Endothelial cell of umbilical vein (primary cell): ENCODE results near the gene FABP7. TPM values are rescaled to one million over a fixed set of nuclear protein-coding genes. Genes with fewer than 3 reads are reported as not detected.

ENCODE experiments used
- BruUV-seq: library from RNA; stranded (reverse); fragments of 400-500 nt; replicated peaks from 2 replicates; lab custom pipeline; 2021; lab: Mats Ljungman, UMichigan
- CTCF ChIA-PET: fragments of 300-600, 350-600 bp; sonication (Branson Sonifier 250); formaldehyde crosslinking; loops from one replicate; lab custom pipeline; 2021; ENCODE audit warnings: antibody characterized with exemption, inconsistent platforms; lab: Charles Lee
- POLR2A ChIA-PET: fragments of 300-600, 350-600 bp; sonication (Branson Sonifier 250); formaldehyde crosslinking; loops from one replicate; lab custom pipeline; 2021; ENCODE audit warnings: antibody characterized with exemption, inconsistent platforms; lab: Charles Lee
- DNase-seq: peaks from one replicate; pipeline ENCODE4 v3.0.0-alpha.2; 2011; ENCODE audit warnings: low read depth, low spot score
- FAIRE-seq: peaks from 2 replicates; lab custom pipeline; 2011; peaks lifted over from hg19 to GRCh38; lab: Jason Lieb, UNC
- H2AFZ ChIP-seq: 2 replicates; pipeline ENCODE4 v1.6.0; 2012; ENCODE audit warnings: low read depth, low read length, control low read depth, inconsistent platforms
- H3K27ac ChIP-seq: 2 replicates; pipeline ENCODE4 v1.5.1; 2011; ENCODE audit warnings: low read depth, mild to moderate bottlenecking, control low read depth, low read length, moderate library complexity; ENCODE audit not compliant: insufficient read depth
- H3K27me3 ChIP-seq, 2 experiments: 2 replicates each; pipeline versions ENCODE4 v1.6.0 to v1.6.1; 2011; ENCODE audit warnings: low read length in 2 of 2, mixed read lengths in 1 of 2; ENCODE audit not compliant: control insufficient read depth in 2 of 2, insufficient read depth in 2 of 2
- H3K36me3 ChIP-seq, 2 experiments: 2 replicates in 1 of 2; 3 replicates in 1 of 2; pipeline ENCODE4 v1.5.1; 2011; ENCODE audit warnings: low read length in 2 of 2, mild to moderate bottlenecking in 1 of 2, moderate library complexity in 1 of 2; ENCODE audit not compliant: control insufficient read depth in 2 of 2, insufficient read depth in 2 of 2; ENCODE audit errors: extremely low read depth in 1 of 2
- H3K4me1 ChIP-seq: 3 replicates; pipeline ENCODE4 v1.5.1; 2011; ENCODE audit warnings: mild to moderate bottlenecking, low read length; ENCODE audit not compliant: control insufficient read depth, insufficient read depth; ENCODE audit errors: extremely low read depth
- H3K4me2 ChIP-seq: 2 replicates; pipeline ENCODE4 v1.6.1; 2011; ENCODE audit warnings: low read length, control low read depth, mixed read lengths; ENCODE audit not compliant: insufficient read depth
- H3K4me3 ChIP-seq, 3 experiments: fragments of 200-600 bp in 1 of 3; sonication (generic), shearing (Covaris generic) in 1 of 3; replicated peaks in 1 of 3; 2 replicates each; pipeline ENCODE4 v1.5.1; 2011 to 2016; ENCODE audit warnings: control low read depth in 3 of 3, low read length in 3 of 3, mild to moderate bottlenecking in 2 of 3, inconsistent platforms in 1 of 3, low read depth in 1 of 3, moderate library complexity in 1 of 3; ENCODE audit not compliant: insufficient read depth in 1 of 3
- H3K79me2 ChIP-seq: 2 replicates; pipeline ENCODE4 v1.6.0; 2012; ENCODE audit warnings: low read length, inconsistent platforms; ENCODE audit not compliant: control insufficient read depth, insufficient read depth
- H3K9ac ChIP-seq: replicated peaks from 2 replicates; pipeline ENCODE3; 2011; ENCODE audit warnings: low read length, control low read depth; ENCODE audit not compliant: insufficient read depth; ENCODE audit errors: extremely low read depth
- H3K9me1 ChIP-seq: replicated peaks from 3 replicates; pipeline ENCODE4 v1.6.0; 2011; ENCODE audit warnings: mild to moderate bottlenecking, low read length; ENCODE audit not compliant: control insufficient read depth, insufficient read depth; ENCODE audit errors: extremely low read depth
- H3K9me3 ChIP-seq: replicated peaks from 2 replicates; pipeline ENCODE4 v1.5.1; 2012; ENCODE audit warnings: low read length, inconsistent platforms; ENCODE audit not compliant: control insufficient read depth, insufficient read depth
- H4K20me1 ChIP-seq: replicated peaks from 2 replicates; pipeline ENCODE3; 2011; ENCODE audit warnings: mild to moderate bottlenecking, low read length; ENCODE audit not compliant: control insufficient read depth, insufficient read depth; ENCODE audit errors: extremely low read depth
- EZH2 ChIP-seq: IDR thresholded peaks from 2 replicates; pipeline ENCODE4 v1.6.1; 2012; ENCODE audit warnings: borderline replicate concordance, low read depth, mild to moderate bottlenecking, moderate library complexity, low read length, inconsistent platforms; ENCODE audit not compliant: severe bottlenecking
- FOS ChIP-seq: IDR thresholded peaks from 2 replicates; pipeline ENCODE4 v1.6.1; 2011; ENCODE audit warnings: mild to moderate bottlenecking, low read length, moderate library complexity, borderline replicate concordance; ENCODE audit not compliant: insufficient read depth
- GATA2 ChIP-seq: IDR thresholded peaks from 2 replicates; pipeline ENCODE4 v1.7.0; 2011; ENCODE audit warnings: low read depth, mild to moderate bottlenecking, moderate library complexity, mixed read lengths, low read length; ENCODE audit not compliant: insufficient read length, insufficient read depth
- JUN ChIP-seq: IDR thresholded peaks from 2 replicates; pipeline ENCODE4 v1.6.1; 2011; ENCODE audit warnings: borderline replicate concordance, low read depth; ENCODE audit not compliant: insufficient read length, insufficient read depth
- MAX ChIP-seq: IDR thresholded peaks from 2 replicates; pipeline ENCODE4 v1.6.1; 2011; ENCODE audit not compliant: insufficient read depth, insufficient read length
- MYC ChIP-seq: IDR thresholded peaks from one replicate; pipeline ENCODE4 v1.6.1; 2011; ENCODE audit warnings: mild to moderate bottlenecking, low read depth, low read length
- POLR2A ChIP-seq: IDR thresholded peaks from 2 replicates; pipeline ENCODE4 v1.6.1; 2012; ENCODE audit warnings: low read depth, mild to moderate bottlenecking, control low read depth, low read length
- POLR2AphosphoS5 ChIP-seq: IDR thresholded peaks from 2 replicates; pipeline ENCODE4 v1.6.1; 2012; ENCODE audit warnings: low read depth, mild to moderate bottlenecking, control low read depth, low read length, moderate library complexity; ENCODE audit not compliant: insufficient read depth
- dilution Hi-C: fragments of 300-500 bp; cut with MboI; formaldehyde crosslinking; loops from one replicate; pipeline ENCODE4 v1.15.0; 2019; ENCODE audit warnings: low sequenced_read_pairs; ENCODE audit not compliant: extremely low pct_ligation_motif_present
- intact Hi-C: fragments of 100-400 bp; cut with micrococcal nuclease; formaldehyde crosslinking; loops from one replicate; pipeline ENCODE4 v1.10.0; 2022
- polyA plus RNA-seq, 4 experiments: library from polyadenylated mRNA; depleted of rRNA in 3 of 4; stranded (reverse) in 3 of 4; unstranded in 1 of 4; fragments of >200 nt; gene quantifications; 2 replicates each; pipeline versions ENCODE4 v1.2.1 to v1.2.3, GENCODE V29; 2011 to 2012; ENCODE audit warnings: missing spikeins in 1 of 4
- total RNA-seq: library from RNA; stranded (reverse); gene quantifications from 2 replicates; pipeline ENCODE4 v1.2.3, GENCODE V29; 2021
- TF ChIP-seq, protein P1 (sequence below), 2 donors: IDR thresholded peaks; 1 replicate in 1 of 2; 2 replicates in 1 of 2; pipeline ENCODE4 v1.5.1; 2011; ENCODE audit warnings: low read length in 2 of 2, mild to moderate bottlenecking in 2 of 2, moderate library complexity in 2 of 2, control low read depth in 1 of 2, inconsistent platforms in 1 of 2, low read depth in 1 of 2; ENCODE audit not compliant: insufficient read depth in 1 of 2; ENCODE audit errors: extremely low read depth in 1 of 2

The FABP7 gene
- total and polyA plus RNA-seq, 2 donors (not counting 3 experiments of a cell fraction or from before 2014, with no cell fraction given) = not detected

- no peaks in the 10 kb centered on the region for H3K9me1 ChIP-seq
- POLR2A ChIA-PET = no interaction called here
- CTCF ChIA-PET = interaction anchor here (0.9 to 1.1 kb wide), 2 partner anchors 10 to 14 kb away, joined by 3 to 4 read pairs; no protein-coding TSS in a partner anchor
- intact Hi-C loops (no loop called here), dilution Hi-C loops (no loop called here)
- no peak for TF ChIP-seq EZH2
- TF ChIP-seq GATA2 = no peak
- TF ChIP-seq POLR2AphosphoS5 = no peak
- TF ChIP-seq, protein P1, sequence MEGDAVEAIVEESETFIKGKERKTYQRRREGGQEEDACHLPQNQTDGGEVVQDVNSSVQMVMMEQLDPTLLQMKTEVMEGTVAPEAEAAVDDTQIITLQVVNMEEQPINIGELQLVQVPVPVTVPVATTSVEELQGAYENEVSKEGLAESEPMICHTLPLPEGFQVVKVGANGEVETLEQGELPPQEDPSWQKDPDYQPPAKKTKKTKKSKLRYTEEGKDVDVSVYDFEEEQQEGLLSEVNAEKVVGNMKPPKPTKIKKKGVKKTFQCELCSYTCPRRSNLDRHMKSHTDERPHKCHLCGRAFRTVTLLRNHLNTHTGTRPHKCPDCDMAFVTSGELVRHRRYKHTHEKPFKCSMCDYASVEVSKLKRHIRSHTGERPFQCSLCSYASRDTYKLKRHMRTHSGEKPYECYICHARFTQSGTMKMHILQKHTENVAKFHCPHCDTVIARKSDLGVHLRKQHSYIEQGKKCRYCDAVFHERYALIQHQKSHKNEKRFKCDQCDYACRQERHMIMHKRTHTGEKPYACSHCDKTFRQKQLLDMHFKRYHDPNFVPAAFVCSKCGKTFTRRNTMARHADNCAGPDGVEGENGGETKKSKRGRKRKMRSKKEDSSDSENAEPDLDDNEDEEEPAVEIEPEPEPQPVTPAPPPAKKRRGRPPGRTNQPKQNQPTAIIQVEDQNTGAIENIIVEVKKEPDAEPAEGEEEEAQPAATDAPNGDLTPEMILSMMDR (IDR thresholded peaks at IDR 0.05; ENCODE audit: extremely low read depth in 1 of 2, insufficient read depth in 1 of 2, low read depth in 1 of 2, low read length in 2 of 2) = no peak
- TF ChIP-seq JUN = no peak
- TF ChIP-seq POLR2A = no peak
- no peak for TF ChIP-seq MYC
- TF ChIP-seq MAX = no peak
- no peak for TF ChIP-seq FOS
- H3K79me2 ChIP-seq = no peaks in the 10 kb centered on the region
- DNase-seq = no peak
- H3K9me3 ChIP-seq = no peaks in the 10 kb centered on the region
- H3K4me2 ChIP-seq = no peak overlapping the region
- H3K4me1 ChIP-seq = no peaks in the 10 kb centered on the region
- no peak for FAIRE-seq
- BruUV-seq = no TSS peak
- H3K27me3 ChIP-seq = no peaks in the 10 kb centered on the region
- no peak overlapping the region for H3K27ac ChIP-seq
- no peaks in the 10 kb centered on the region for H4K20me1 ChIP-seq
- no peak overlapping the region for H2AFZ ChIP-seq
- no peaks in the 10 kb centered on the region for H3K36me3 ChIP-seq
- no peak overlapping the region for H3K4me3 ChIP-seq
- H3K9ac ChIP-seq = no peak overlapping the region
These were observed 29.5 kb downstream of the FABP7 start for GRCh38 chr6:122809001-122809400.
